SU-DHL-6 (cell line): Measurements from ENCODE around the gene RAD51C.

ENCODE experiments used
- H2AFZ ChIP-seq: fragments of 200-600 bp; sonication (generic); 2 replicates; pipeline ENCODE4 v1.6.1; 2014; ENCODE audit warnings: low read depth, mild to moderate bottlenecking, moderate library complexity, mixed read lengths, antibody characterized with exemption, low read length; ENCODE audit not compliant: severe bottlenecking
- H3F3A ChIP-seq: fragments of 200-600 bp; shearing (Covaris generic); 2 replicates; pipeline ENCODE4 v1.6.0; 2016; ENCODE audit warnings: antibody characterized with exemption, mild to moderate bottlenecking; ENCODE audit not compliant: insufficient read depth
- H3K27ac ChIP-seq: fragments of 200-600 bp; sonication (generic); 2 replicates; pipeline ENCODE4 v1.5.1; 2016; ENCODE audit warnings: low read depth, mild to moderate bottlenecking, low read length, moderate library complexity, mixed read lengths
- H3K27me3 ChIP-seq: fragments of 200-600 bp; sonication (generic), shearing (Covaris generic); 2 replicates; pipeline ENCODE4 v1.6.0; 2014; ENCODE audit warnings: mild to moderate bottlenecking, low read length
- H3K36me3 ChIP-seq: fragments of 200-600 bp; sonication (generic); 2 replicates; pipeline ENCODE4 v1.6.1; 2014; ENCODE audit warnings: mild to moderate bottlenecking, low read length, mixed read lengths
- H3K4me2 ChIP-seq: fragments of 300-600, 200-600 bp; shearing (Covaris generic), sonication (generic); 2 replicates; pipeline ENCODE4 v1.6.0; 2014; ENCODE audit warnings: low read length, low read depth, mild to moderate bottlenecking; ENCODE audit not compliant: poor library complexity, severe bottlenecking
- H3K4me3 ChIP-seq: fragments of 200-600 bp; sonication (generic); 2 replicates; pipeline ENCODE4 v1.5.1; 2014; ENCODE audit warnings: antibody characterized with exemption, low read length, mild to moderate bottlenecking, mixed read lengths; ENCODE audit not compliant: insufficient read depth, poor library complexity, severe bottlenecking
- H3K79me2 ChIP-seq: fragments of 200-600 bp; sonication (generic); 2 replicates; pipeline ENCODE4 v1.6.1; 2014; ENCODE audit warnings: mild to moderate bottlenecking, low read length, moderate library complexity; ENCODE audit not compliant: insufficient read depth
- H3K9ac ChIP-seq: fragments of 200-600 bp; sonication (generic); 2 replicates; pipeline ENCODE4 v1.7.0; 2014; ENCODE audit warnings: mild to moderate bottlenecking, low read length
- H3K9me2 ChIP-seq: fragments of 200-600 bp; sonication (generic); replicated peaks from 2 replicates; pipeline ENCODE4 v1.6.1; 2014; ENCODE audit warnings: low read length; ENCODE audit not compliant: insufficient read depth
- H3K9me3 ChIP-seq: fragments of 200-600 bp; sonication (generic); 2 replicates; pipeline ENCODE4 v1.6.1; 2014; ENCODE audit warnings: low read length, mixed read lengths; ENCODE audit not compliant: insufficient read depth
- H4K20me1 ChIP-seq: fragments of 200-600 bp; sonication (generic); 2 replicates; pipeline ENCODE4 v1.6.1; 2014; ENCODE audit warnings: low read depth, mild to moderate bottlenecking, antibody characterized with exemption, low read length, moderate library complexity, mixed read lengths
- EZH2phosphoT487 ChIP-seq: fragments of 200-600 bp; sonication (generic), shearing (Covaris generic); conservative IDR thresholded peaks from 2 replicates; pipeline ENCODE4 v1.6.1; 2018; ENCODE audit warnings: mild to moderate bottlenecking, antibody characterized with exemption, low read length, moderate library complexity, mixed read lengths
- TF ChIP-seq, protein P1 (sequence below): fragments of 200-600 bp; sonication (generic); IDR thresholded peaks from one replicate; pipeline ENCODE4 v1.5.1; 2017; ENCODE audit warnings: antibody characterized with exemption, mild to moderate bottlenecking, low read length, moderate library complexity; ENCODE audit not compliant: insufficient read depth, poor library complexity, severe bottlenecking

Gene RAD51C

DNA sequence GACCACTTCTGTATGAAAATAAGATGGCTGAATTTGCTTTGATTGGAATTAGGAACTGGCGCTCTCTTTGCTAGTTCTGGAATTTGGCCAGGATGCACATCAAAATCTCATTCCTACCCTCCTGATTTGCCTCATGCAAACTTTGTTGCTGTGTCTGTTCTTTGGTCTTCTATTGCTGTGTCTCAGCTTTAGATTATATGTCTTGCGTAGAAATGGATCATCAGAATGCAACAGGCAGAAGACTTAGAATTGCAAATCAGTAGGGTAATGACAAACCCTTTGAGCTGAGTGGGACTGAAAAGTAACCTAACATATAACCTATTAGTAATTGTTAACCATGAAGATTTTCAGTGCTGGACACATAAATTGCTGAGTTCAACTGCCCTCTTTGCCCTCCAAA, 30.3 kb downstream of the RAD51C start:
- Histone ChIP-seq H3K9me2 (no peaks in the 10 kb centered on the region), H3K9ac (no peak overlapping the region), H3K27me3 (no peaks in the 10 kb centered on the region), H4K20me1 (no peaks in the 10 kb centered on the region), H3K79me2 (no peaks in the 10 kb centered on the region), H3K27ac (no peak overlapping the region), H3K36me3 (peaks cover 2% of the 10 kb centered on the region; the same call in 1 of the 2 replicates), H3K9me3 (no peaks in the 10 kb centered on the region), H3F3A (no peaks in the 10 kb centered on the region; the same call in 1 of the 2 replicates), H2AFZ (no peak overlapping the region), H3K4me2 (no peak overlapping the region), H3K4me3 (no peak overlapping the region)
- no peak for TF ChIP-seq EZH2phosphoT487
- TF ChIP-seq, protein P1, sequence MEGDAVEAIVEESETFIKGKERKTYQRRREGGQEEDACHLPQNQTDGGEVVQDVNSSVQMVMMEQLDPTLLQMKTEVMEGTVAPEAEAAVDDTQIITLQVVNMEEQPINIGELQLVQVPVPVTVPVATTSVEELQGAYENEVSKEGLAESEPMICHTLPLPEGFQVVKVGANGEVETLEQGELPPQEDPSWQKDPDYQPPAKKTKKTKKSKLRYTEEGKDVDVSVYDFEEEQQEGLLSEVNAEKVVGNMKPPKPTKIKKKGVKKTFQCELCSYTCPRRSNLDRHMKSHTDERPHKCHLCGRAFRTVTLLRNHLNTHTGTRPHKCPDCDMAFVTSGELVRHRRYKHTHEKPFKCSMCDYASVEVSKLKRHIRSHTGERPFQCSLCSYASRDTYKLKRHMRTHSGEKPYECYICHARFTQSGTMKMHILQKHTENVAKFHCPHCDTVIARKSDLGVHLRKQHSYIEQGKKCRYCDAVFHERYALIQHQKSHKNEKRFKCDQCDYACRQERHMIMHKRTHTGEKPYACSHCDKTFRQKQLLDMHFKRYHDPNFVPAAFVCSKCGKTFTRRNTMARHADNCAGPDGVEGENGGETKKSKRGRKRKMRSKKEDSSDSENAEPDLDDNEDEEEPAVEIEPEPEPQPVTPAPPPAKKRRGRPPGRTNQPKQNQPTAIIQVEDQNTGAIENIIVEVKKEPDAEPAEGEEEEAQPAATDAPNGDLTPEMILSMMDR: no peak

DNA sequence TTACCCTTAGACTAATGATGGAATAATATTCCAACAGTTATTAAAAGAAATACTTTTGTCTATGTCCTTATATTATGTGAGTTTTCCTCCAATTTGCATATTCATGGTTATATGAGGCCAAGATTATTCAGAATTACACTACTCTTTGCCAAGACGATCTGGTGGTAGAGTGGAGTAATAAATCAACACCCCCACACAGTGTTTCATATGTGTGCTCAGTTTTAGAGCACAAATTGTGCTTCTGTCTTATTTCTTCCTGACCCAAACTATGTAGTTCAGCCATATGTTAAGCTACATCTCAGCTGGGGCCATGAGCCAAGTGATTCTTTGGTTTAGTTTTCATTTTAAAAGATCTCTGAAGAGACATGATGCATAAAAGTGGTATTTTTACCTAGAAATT, 36.4 kb downstream of the RAD51C start:
- TF ChIP-seq EZH2phosphoT487: no peak
- TF ChIP-seq, protein P1: no peak
- Histone ChIP-seq H3K36me3 (no peaks in the 10 kb centered on the region; the same call in 1 of the 2 replicates), H3K27ac (no peak overlapping the region), H4K20me1 (no peaks in the 10 kb centered on the region), H3K27me3 (no peaks in the 10 kb centered on the region), H3K4me3 (no peak overlapping the region), H2AFZ (no peak overlapping the region), H3F3A (no peaks in the 10 kb centered on the region; the same call in 1 of the 2 replicates), H3K9me2 (no peaks in the 10 kb centered on the region), H3K79me2 (no peaks in the 10 kb centered on the region), H3K9ac (no peak overlapping the region), H3K9me3 (no peaks in the 10 kb centered on the region), H3K4me2 (no peak overlapping the region)

DNA sequence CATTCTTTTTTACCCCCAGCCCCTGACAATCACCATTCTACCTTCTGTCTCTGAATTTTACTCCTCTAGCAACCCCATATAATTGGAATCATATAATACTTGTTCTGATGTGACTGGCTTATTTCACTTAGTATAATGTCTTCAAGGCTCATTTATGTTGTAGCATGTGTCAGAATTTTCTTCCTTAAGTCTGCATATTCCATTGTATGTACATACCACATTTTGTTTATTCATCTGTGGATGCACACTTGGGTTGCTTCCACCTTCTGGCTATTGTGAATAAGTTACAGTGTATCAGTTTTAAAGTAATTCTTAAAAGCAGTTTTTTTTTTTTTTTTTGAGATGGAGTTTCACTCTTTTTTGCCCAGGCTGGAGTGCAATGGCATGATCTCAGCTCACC, 38.5 kb downstream of the RAD51C start:
- H3K27ac ChIP-seq: no peak overlapping the region
- H2AFZ ChIP-seq: no peak overlapping the region
- H3K27me3 ChIP-seq: no peaks in the 10 kb centered on the region
- no peaks in the 10 kb centered on the region for H3F3A ChIP-seq
- H3K9me3 ChIP-seq: no peaks in the 10 kb centered on the region
- H3K4me3 ChIP-seq: no peak overlapping the region
- no peaks in the 10 kb centered on the region for H3K79me2 ChIP-seq
- H3K9ac ChIP-seq: no peak overlapping the region
- no peaks in the 10 kb centered on the region for H3K9me2 ChIP-seq
- no peaks in the 10 kb centered on the region for H4K20me1 ChIP-seq
- no peak for TF ChIP-seq EZH2phosphoT487
- TF ChIP-seq, protein P1: no peak
- no peak overlapping the region for H3K4me2 ChIP-seq
- no peaks in the 10 kb centered on the region; the same call in 1 of the 2 replicates for H3K36me3 ChIP-seq
